GM18505 (cell line): ENCODE measurements around the gene PRR33.
"Not testable (repeated sequence)": the region's sequence is repeated elsewhere in the genome, so short reads cannot be mapped to it uniquely, and the experiment has no call there.

Source experiments
- ATAC-seq: cut with Tn5 transposase; IDR thresholded peaks from one replicate; pipeline ENCODE4 v1.9.1; 2021; ENCODE audit not compliant: unreplicated experiment
- POLR2A ChIP-seq: IDR thresholded peaks from 4 replicates; pipeline ENCODE4 v1.6.1; 2011; ENCODE audit warnings: borderline replicate concordance; ENCODE audit not compliant: insufficient read depth, insufficient read length; ENCODE audit errors: extremely low read depth

PRR33 gene

DNA sequence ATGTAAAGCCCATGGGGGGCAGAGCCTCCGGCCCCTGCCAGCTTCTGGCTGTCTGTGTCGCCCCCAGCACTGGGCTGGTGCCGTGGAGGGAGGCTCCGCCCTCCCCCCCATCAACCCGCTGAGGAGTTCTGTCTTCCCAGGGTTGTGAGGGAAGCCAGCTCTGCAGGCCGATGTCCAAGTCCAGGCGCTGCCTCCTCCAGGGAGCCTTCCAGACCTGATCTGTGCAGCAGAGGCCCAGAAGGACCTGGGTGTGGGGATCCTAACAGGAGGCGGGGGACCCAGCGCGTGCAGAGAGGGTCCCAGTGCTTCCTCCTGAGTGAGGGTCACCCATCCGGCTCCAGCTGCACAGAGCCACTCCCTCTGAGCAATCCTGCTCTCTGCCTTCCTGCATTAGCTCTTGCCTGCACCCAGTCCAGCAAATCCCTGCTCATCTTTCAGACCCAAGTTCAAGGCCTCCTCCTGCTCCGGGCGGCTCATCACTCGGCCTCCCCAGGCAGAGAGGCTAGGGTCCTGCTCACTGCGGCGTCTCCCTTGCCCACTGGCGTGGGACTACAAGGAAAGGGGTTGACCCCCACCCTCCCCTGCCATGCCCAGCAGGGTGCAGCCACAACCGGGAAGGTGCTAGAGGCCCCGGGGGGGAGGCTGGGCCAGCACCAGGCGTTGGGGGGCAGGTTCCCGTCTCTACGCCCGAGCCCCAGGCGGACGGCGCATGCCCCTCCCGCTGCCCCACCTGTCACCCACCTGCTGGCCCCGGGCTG lies 16.4 kb downstream of the PRR33 start:
- ATAC-seq, result no peak
- no peak for TF ChIP-seq POLR2A

DNA sequence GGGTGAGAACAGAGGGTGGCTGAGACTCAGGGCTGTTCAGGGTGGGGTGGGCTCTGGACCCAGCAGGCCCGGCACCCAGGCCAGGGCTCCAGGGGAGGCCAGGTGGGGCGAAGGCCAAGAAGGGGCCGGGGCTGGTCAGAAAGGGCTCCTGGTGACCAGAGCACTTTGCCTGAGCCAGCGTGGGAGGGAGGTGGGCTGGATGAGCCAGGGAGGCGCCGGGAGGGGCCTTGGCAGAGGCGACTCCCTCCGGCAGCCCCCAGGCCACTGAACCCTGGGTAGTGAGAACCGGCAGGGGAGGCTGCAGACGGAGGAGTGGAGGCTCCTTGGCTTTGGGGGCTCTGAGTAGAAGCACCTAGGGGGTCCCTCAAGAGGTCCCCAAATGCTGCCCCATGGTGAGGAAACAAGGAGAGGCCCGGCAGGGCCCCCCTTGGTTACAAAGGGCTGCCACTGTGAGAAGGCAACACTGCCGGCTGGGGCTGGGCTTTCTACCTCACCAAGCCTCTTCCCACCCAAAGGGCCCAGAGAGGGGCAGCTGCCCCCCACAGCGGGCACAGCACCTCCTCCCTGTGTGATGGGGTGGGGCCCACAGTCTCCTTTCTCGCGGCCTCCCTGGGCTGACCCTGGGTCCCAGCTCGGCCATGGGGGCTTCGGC lies 17.1 kb downstream of the PRR33 start:
- ATAC-seq, result not testable (repeated sequence)

DNA sequence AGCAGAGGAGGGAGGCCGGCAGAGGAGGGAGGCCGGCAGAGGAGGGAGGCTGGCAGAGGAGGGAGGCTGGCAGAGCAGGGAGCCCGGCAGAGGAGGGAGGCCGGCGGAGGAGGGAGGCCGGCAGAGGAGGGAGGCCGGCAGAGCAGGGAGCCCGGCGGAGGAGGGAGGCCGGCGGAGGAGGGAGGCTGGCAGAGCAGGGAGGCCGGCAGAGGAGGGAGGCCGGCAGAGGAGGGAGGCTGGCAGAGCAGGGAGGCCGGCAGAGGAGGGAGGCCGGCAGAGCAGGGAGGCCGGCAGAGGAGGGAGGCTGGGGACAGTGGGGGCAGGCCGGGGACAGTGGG lies 17.9 kb downstream of the PRR33 start:
- ATAC-seq, result not testable (repeated sequence)

DNA sequence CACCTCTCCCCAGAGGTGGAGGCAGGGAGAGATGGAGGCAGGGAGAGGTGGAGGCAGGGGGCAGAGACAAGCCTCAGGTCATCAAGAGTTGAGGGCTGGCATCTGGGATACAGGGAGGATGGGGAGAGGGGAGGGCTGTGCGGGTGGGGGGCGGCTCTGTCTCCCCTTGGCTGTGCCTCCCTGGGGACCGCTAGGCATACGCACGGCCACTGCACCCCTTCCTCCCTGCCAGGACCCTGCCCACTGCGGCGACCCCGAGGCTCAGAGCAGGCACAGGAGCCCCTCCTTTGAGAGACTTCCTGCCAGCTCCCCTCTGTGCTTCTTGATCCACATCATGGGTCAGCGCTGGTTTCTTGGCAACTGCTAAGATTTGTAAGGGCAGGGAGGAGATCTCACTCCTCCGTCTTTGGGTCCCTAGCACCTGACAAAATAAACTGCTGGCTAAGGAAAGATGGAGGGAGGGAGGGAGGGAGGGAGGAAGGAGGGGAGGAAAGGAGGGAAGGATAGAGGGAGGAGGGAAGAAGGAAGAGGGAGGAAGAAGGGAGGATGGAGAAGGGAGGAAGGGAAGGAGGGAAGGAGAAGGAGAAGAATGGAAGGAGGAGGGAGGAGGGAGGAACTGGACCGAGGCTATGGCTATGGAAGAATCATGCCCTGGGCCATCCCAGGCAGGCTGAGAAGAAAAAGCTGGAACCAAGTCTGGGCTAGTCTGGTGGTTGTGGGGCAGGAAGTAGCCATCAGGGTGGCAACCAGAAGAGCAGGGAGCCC lies 18.5 kb downstream of the PRR33 start:
- ATAC-seq, result no peak
- no peak for TF ChIP-seq POLR2A

DNA sequence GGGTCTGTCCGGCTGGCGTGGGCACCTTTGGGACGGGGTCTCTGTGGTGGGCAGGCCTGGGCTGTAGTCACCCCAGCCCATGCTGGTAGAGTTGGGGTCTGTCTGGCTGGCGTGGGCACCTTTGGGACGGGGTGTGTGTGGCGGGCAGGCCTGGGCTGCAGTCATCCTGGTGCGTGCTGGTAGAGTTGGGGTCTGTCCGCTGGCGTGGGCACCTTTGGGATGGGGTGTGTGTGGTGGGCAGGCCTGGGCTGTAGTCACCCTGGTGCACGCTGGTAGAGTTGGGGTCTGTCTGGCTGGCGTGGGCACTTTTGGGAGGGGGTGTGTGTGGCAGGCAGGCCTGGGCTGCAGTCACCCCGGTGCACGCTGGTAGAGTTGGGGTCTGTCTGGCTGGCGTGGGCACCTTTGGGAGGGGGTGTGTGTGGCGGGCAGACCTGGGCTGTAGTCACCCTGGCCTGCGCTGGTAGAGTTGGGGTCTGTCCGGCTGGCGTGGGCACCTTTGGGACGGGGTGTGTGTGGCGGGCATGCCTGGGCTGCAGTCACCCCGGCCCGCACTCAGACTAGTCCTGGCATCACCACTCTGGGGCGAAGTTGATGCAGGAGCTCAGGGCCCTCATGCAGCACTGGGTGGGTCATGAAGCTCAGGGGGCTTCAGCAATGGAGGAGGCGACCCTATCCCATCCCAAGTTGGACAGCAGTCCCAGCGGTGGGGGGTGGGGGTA lies 19.3 kb downstream of the PRR33 start:
- no peak for TF ChIP-seq POLR2A

DNA sequence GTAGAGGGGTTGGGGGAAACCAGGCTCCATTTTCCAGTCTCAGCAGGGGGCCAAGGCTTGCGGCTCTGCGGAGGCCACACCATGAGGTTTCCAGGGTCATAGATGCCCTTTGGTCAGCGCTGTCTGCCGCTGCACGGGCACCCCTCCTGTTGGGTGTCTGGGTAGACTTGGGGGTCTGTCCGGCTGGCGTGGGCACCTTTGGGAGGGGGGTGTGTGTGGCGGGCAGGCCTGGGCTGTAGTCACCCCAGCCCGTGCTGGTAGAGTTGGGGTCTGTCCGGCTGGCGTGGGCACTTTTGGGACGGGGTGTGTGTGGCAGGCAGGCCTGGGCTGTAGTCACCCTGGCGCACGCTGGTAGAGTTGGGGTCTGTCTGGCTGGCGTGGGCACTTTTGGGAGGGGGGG lies 20.2 kb downstream of the PRR33 start:
- no peak for TF ChIP-seq POLR2A
- no peak for ATAC-seq

More for the DNA sequence above, 19.3 kb downstream of the PRR33 start:
- ATAC-seq, result no peak

DNA sequence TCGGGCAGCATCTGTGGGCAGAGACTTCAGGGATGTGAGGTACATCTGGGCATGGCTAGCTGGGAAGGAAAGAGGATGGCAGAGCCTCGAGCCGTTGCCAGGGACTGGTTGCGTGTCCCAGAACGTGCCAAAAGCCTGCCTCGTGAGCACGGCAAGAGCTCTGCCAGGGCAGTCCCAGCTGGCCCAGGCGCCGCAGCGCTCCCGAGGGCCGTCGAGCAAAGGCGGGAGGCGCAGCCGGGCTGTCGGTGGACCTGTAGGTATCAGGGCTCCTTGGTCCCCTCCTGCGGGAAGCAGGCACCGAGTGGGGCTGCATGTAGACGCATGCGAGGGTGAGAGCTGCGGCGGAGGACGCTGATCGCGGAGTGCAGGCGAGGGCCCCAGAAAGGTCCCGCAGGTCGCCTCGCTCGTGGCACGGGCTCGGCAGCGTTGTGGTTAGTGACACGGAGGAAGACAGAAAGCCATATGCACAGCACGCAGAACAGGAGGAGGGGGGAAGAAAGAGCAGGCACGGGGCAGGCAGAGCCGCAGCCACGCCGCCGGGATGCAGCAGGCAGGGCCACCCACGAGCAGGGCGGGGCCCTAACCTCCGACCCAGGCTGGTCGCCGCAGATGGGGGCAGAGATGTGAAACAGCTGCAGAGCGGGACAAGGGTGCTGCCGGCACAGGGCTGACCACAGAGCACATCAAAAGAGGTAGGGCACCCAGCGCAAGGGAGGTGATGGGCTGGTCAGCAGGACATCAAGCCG lies 20.8 kb downstream of the PRR33 start:
- no peak for ATAC-seq
- TF ChIP-seq POLR2A, result no peak

DNA sequence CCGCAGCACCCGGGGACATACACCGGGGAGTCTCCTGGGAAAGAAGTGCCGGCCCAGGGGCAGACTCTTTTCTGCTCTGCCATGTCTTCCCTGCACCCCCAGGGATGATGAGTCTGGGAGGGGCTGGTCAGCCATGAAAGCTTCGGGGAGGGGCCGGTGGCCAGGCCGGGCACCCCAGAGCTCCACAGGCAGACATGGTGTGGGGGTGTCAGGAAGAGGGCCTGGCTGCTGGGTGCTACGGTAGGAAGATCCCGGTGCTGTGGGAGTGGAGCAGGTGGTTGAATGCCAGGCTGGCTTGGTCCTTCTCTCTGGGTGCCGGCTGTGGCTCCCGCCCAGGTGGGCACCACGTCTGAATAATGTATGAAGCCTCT lies 21.4 kb downstream of the PRR33 start:
- ATAC-seq, result no peak

DNA sequence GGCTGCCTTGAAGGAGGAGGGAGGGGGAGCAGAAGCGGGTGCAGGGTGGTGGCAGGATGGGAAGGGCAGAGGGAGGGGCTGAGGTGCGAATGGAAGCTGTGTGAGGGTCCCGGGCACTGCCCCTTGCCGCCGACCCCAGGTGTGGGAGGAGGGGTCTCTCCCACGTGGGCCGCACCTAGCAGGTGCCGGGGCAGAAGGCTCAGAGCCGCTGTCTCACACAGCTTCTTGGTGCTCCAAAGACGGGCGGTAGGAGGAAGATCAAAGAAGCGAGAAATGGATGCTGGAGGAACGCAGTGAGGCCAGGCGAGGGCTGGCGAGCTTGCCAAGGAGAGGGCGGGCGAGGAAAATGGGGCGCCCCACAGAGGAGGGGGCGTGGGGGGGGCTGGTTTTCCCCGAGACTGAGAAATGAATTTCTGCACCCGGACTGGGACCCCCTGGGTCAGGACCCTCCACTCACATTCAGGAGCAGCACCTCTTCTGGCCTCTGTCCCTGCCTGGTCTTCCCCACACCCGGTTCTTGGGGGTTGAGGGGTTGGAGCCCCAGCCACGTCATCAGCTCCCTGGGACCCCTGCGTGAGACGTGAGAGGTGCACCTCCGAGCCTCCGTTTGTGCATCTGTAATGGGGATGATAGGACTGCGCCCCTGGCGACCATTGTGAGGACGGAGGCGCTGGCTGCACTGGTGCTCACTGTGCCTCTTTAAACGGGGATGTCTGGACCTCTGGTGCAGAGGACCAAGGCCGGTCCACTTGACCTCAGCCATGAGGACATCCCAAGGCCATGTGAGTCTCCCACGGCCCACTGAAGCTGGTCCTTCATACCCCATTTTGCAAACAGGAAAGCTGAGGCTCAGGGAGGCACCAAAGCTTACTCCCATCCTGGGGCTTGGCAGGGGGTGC lies 22.0 kb downstream of the PRR33 start:
- peak; percentile 10 for TF ChIP-seq POLR2A

More for the DNA sequence above, 21.4 kb downstream of the PRR33 start:
- TF ChIP-seq POLR2A, result no peak

DNA sequence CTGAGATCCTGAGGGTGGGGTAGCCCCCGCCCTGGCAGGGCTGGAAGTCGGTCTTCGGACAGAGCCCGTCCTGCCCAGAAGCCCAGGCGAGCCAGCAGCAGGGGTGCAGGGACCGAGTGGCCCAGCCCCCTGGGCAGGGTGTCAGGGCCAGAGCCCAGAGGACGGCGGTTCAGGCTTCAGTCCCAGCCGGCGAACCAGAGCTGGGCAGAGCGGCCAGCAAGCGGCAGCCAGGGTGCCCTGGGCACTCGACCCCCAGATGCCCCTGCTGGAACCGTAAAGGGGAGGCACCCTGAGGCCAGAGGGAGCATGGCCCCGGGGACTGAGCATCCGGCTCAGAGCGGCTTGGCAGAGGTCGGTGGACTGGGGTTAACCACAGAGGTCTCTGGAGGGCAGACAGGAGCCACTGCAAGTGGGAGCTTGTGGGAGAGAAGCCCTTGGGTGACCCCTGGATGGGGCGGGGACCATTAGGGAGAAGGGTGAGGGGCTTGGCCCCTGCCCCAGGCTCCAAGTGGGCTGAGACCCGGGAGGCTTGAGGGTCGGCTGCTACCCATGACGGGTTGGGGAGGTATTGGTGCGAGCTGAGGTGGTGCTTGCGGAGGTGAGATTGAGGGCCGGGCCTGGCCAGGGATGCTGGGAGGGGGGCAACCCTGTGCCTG lies 22.9 kb downstream of the PRR33 start:
- ATAC-seq, result no peak

More for the DNA sequence above, 22.0 kb downstream of the PRR33 start:
- ATAC-seq, result no peak

DNA sequence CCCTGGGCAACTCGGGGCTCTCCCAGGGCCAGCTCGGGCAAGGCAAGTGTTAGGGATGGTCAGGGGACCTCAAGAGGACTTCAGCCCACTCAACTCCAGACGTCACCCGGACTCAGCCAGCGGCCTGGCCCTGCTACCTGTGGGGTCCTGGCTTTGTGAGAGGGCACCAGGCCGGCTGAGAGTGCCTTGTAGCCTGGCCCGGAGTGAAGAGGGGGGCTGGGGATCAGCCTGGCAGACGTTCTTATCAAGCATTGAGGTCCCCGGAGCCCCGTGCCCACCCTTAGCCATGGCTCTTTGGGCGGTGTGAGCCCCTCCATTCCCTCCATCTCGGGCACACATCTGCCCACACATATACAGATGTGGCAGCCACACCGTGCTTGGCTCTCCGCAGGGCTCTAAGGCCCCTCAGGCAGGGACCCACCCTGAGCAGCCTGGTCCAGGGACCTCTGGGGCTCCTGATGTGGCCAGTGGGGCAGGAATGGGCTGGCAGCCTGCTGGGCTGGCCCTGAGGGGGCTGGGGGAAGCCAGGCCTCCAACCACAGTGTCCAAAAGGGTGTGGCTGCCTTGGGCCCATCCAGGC lies 23.5 kb downstream of the PRR33 start:
- no peak for ATAC-seq
- no peak for TF ChIP-seq POLR2A

More for the DNA sequence above, 22.9 kb downstream of the PRR33 start:
- TF ChIP-seq POLR2A, result no peak

DNA sequence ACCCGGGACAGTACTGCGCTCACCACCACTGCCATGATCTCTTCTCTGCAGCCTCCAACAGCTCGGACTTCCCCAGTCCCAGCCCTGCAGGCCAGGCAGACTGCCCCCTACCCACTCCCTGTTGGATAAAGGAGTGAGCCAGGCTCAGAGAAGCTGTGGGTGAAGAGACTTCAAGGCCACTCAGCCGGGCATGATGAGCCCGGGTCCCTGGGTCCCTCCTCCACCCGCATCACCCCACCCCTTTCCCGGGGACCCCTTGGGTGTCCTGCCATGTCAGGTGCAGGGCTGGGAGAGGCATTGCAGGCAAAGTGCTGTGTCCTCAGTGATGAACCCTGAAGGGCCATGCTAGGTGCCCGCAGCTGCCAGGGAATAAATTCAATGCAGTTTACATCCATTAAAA lies 24.3 kb downstream of the PRR33 start:
- no peak for ATAC-seq
- TF ChIP-seq POLR2A, result no peak

DNA sequence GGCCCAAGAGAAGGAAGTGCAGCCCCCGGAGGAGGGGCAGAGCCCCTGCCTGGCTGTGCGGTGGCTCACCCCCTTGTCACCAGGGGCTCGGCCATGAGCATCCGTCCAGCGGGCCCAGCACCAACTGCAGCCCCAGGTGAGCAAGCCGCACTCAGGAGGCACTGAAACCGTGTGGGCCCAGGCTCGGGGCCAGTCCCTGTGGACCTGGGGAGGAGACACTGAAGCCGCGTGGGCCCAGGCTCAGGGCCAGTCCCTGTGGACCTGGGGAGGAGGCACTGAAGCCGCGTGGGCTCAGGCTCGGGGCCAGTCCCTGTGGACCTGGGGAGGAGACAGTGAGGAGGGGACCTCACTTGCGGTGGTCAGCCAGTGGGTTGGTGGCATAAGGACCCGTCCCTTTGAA lies 24.9 kb downstream of the PRR33 start:
- no peak for TF ChIP-seq POLR2A
- no peak for ATAC-seq
